Endodermal cell (in vitro differentiated cells): Measurements from ENCODE around the gene DNAJA3. TPM values are rescaled to one million over a fixed set of nuclear protein-coding genes. Genes with fewer than 3 reads are reported as not detected.

Source experiments
- DNase-seq: peaks from one replicate; pipeline ENCODE4 v3.0.0-alpha.2; 2017
- H3K27ac ChIP-seq: 2 replicates; pipeline ENCODE4 v1.5.1; 2013; ENCODE audit warnings: mild to moderate bottlenecking, low read depth, low read length, moderate library complexity
- H3K27me3 ChIP-seq: 2 replicates; pipeline ENCODE4 v1.6.1; 2013; ENCODE audit warnings: mild to moderate bottlenecking, low read length, moderate library complexity; ENCODE audit not compliant: insufficient read depth, control insufficient read depth, poor library complexity, severe bottlenecking
- H3K36me3 ChIP-seq: 2 replicates; pipeline ENCODE4 v1.7.0; 2013; ENCODE audit warnings: mild to moderate bottlenecking, low read length, moderate library complexity; ENCODE audit not compliant: control insufficient read depth, insufficient read depth
- H3K4me1 ChIP-seq: one replicate; pipeline ENCODE4 v1.7.0; 2013; ENCODE audit warnings: low read length; ENCODE audit not compliant: control insufficient read depth, insufficient read depth
- H3K4me3 ChIP-seq: 2 replicates; pipeline ENCODE4 v1.5.1; 2013; ENCODE audit warnings: mild to moderate bottlenecking, low read length, moderate library complexity
- H3K9ac ChIP-seq: 2 replicates; pipeline ENCODE4 v1.6.1; 2013; ENCODE audit warnings: mild to moderate bottlenecking, low read length, moderate library complexity; ENCODE audit not compliant: poor library complexity, severe bottlenecking; ENCODE audit errors: extremely low read depth
- H3K9me3 ChIP-seq: 2 replicates; pipeline ENCODE4 v1.6.1; 2013; ENCODE audit warnings: mild to moderate bottlenecking, low read length, moderate library complexity; ENCODE audit not compliant: control insufficient read depth
- H3K27ac Mint-ChIP-seq: 2 replicates; pipeline ENCODE4 v1.8.0; 2020; ENCODE audit warnings: mixed read lengths
- H3K27me3 Mint-ChIP-seq: 2 replicates; pipeline ENCODE4 v1.8.0; 2021; ENCODE audit warnings: mild to moderate bottlenecking, mixed read lengths; ENCODE audit not compliant: insufficient read depth
- H3K36me3 Mint-ChIP-seq: 2 replicates; pipeline ENCODE4 v1.8.0; 2020; ENCODE audit warnings: low read depth, mixed read lengths
- H3K4me1 Mint-ChIP-seq: 2 replicates; pipeline ENCODE4 v1.8.0; 2020; ENCODE audit warnings: mixed read lengths
- H3K4me3 Mint-ChIP-seq: 2 replicates; pipeline ENCODE4 v1.8.0; 2020; ENCODE audit warnings: mild to moderate bottlenecking, moderate library complexity, mixed read lengths
- H3K9me3 Mint-ChIP-seq: 2 replicates; pipeline ENCODE4 v1.8.0; 2020; ENCODE audit warnings: mild to moderate bottlenecking, mixed read lengths
- CTCF ChIP-seq: fragments of 200-600 bp; sonication (generic); conservative IDR thresholded peaks from 2 replicates; pipeline ENCODE4 v1.5.0; 2021; ENCODE audit warnings: antibody characterized with exemption, mild to moderate bottlenecking
- WGBS, 2 experiments: methylation state at CpG; one replicate each; pipeline versions ENCODE4 v1.1.5 to v1.1.7; 2013; ENCODE audit warnings: missing lambda C conversion rate in 2 of 2, mixed read lengths in 1 of 2; ENCODE audit not compliant: insufficient coverage in 1 of 2, insufficient read length in 1 of 2; 5-methylcytosine and 5-hydroxymethylcytosine counted together
- total RNA-seq, 2 donors: library from RNA; stranded (reverse); fragmentation: NEBNext Ultra II Directional in 1 of 2; extraction: Animal tissue kit (Norgen Biotek cat#: 25700) in 1 of 2; gene quantifications; 2 replicates in 1 of 2; 3 replicates in 1 of 2; pipeline ENCODE4 v1.2.1, GENCODE V29; 2021

DNAJA3 gene
- total RNA-seq, 2 donors from 2014 or later: 37.4 to 38.5 TPM

- H3K9me3 Mint-ChIP-seq: no peaks in the 10 kb centered on the region
- Histone ChIP-seq H3K9ac (no peak overlapping the region), H3K9me3 (no peaks in the 10 kb centered on the region), H3K27me3 (no peaks in the 10 kb centered on the region), H3K36me3 (peaks cover 4% of the 10 kb centered on the region), H3K4me1 (no peaks in the 10 kb centered on the region), H3K4me3 (no peak overlapping the region), H3K27ac (no peak overlapping the region)
- H3K27me3 Mint-ChIP-seq: no peaks in the 10 kb centered on the region
- no peak for TF ChIP-seq CTCF
- H3K27ac Mint-ChIP-seq: no peak overlapping the region
- H3K36me3 Mint-ChIP-seq: peaks cover 10% of the 10 kb centered on the region
- 80 to 94% methylated on average over 3 to 9 of the region's 9 CpGs for WGBS, 2 experiments
- H3K4me3 Mint-ChIP-seq: no peak overlapping the region
- no peak for DNase-seq
- H3K4me1 Mint-ChIP-seq: peaks cover 4% of the 10 kb centered on the region
These were observed 30.5 kb upstream of the DNAJA3 start for GRCh38 chr16:4395055-4395726.

- Mint-ChIP-seq H3K36me3 (peaks cover 10% of the 10 kb centered on the region), H3K4me3 (no peak overlapping the region), H3K27ac (no peak overlapping the region), H3K27me3 (no peaks in the 10 kb centered on the region), H3K4me1 (no peaks in the 10 kb centered on the region), H3K9me3 (no peaks in the 10 kb centered on the region)
- no peaks in the 10 kb centered on the region for H3K9me3 ChIP-seq
- H3K36me3 ChIP-seq: peaks cover 4% of the 10 kb centered on the region
- H3K9ac ChIP-seq: no peak overlapping the region
- no peaks in the 10 kb centered on the region for H3K4me1 ChIP-seq
- DNase-seq: no peak
- H3K4me3 ChIP-seq: no peak overlapping the region
- H3K27ac ChIP-seq: no peak overlapping the region
- WGBS, 2 experiments: 92 to 94% methylated on average over 7 of the region's 9 CpGs
- H3K27me3 ChIP-seq: no peaks in the 10 kb centered on the region
- TF ChIP-seq CTCF: no peak
These were observed 26.5 kb upstream of the DNAJA3 start for GRCh38 chr16:4399001-4399730.

GRCh38 chr16:4401094-4401501 lies 24.6 kb upstream of the DNAJA3 start:
- H3K4me1 ChIP-seq: no peaks in the 10 kb centered on the region
- WGBS, 2 experiments: 89 to 100% methylated on average over 3 to 12 of the region's 12 CpGs
- Mint-ChIP-seq H3K9me3 (no peaks in the 10 kb centered on the region), H3K27ac (no peak overlapping the region), H3K4me1 (peaks cover 4% of the 10 kb centered on the region), H3K4me3 (no peak overlapping the region), H3K27me3 (no peaks in the 10 kb centered on the region), H3K36me3 (peaks cover 2% of the 10 kb centered on the region)
- no peaks in the 10 kb centered on the region for H3K27me3 ChIP-seq
- no peak overlapping the region for H3K9ac ChIP-seq
- no peak overlapping the region for H3K27ac ChIP-seq
- H3K4me3 ChIP-seq: no peak overlapping the region
- no peak for DNase-seq
- H3K9me3 ChIP-seq: no peaks in the 10 kb centered on the region
- no peak for TF ChIP-seq CTCF
- no peaks in the 10 kb centered on the region for H3K36me3 ChIP-seq
